Breast epithelium (tissue), 3 donors: ENCODE results near the gene TEPSIN.

Experiments used
- POLR2A ChIP-seq: fragments of 450-650 bp; IDR thresholded peaks from one replicate; pipeline ENCODE4 v1.6.1; 2016; ENCODE audit warnings: antibody characterized with exemption, mild to moderate bottlenecking, moderate library complexity
- TF ChIP-seq, protein P1 (sequence below), 3 donors: fragments of 450-650 bp; IDR thresholded peaks; one replicate each; pipeline ENCODE4 v1.5.1; 2016 to 2017; ENCODE audit warnings: antibody characterized with exemption in 3 of 3, mild to moderate bottlenecking in 3 of 3, moderate library complexity in 3 of 3

DNA sequence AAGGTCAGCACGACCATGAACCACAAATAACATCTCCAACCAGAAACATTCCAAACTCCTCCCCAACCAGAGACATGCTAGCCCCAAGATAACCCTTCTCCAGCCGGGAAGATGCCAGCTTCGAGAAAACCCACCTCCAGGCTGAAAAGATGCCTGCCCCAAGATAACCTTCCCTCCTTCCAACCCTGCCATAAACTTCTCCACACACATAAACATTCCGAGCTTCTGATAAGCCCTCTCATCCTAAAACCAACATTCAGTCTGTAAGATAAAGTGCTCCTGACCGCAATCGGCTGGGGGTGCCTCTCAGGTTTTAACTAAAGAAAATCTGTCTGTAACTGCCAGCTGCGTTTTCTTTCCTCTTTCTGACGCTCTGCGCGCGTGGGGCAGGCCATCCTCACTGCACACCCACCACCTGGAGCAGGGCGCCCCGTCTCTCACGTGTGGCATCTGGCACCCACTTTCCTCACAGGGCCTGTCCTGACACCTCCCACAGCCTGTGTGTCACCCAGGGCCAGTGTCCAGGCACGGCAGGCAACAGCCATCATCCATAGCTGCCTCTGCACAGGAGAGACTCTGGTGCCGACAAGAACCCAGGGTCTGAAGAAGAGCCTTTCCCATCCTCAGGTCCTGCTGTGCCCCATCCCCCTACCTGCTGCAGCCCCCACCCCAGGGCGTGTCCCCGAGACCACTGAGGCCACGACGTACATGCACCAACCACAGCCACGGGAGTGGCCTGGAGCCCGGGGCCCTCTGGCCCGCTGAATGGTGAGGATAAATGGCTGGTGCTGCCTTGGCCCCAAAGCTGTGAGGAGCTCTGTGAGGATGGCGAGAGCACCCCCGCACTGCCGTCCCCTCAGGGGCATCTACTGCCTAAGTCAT is 3.7 kb downstream of the TEPSIN start:
- TF ChIP-seq, protein P1, sequence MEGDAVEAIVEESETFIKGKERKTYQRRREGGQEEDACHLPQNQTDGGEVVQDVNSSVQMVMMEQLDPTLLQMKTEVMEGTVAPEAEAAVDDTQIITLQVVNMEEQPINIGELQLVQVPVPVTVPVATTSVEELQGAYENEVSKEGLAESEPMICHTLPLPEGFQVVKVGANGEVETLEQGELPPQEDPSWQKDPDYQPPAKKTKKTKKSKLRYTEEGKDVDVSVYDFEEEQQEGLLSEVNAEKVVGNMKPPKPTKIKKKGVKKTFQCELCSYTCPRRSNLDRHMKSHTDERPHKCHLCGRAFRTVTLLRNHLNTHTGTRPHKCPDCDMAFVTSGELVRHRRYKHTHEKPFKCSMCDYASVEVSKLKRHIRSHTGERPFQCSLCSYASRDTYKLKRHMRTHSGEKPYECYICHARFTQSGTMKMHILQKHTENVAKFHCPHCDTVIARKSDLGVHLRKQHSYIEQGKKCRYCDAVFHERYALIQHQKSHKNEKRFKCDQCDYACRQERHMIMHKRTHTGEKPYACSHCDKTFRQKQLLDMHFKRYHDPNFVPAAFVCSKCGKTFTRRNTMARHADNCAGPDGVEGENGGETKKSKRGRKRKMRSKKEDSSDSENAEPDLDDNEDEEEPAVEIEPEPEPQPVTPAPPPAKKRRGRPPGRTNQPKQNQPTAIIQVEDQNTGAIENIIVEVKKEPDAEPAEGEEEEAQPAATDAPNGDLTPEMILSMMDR (IDR thresholded peaks at IDR 0.05): no peak
- TF ChIP-seq POLR2A: no peak
